Keratinocyte (primary cell): Measurements from ENCODE around the gene TLR6.

ENCODE experiments used
- EZH2 ChIP-seq: IDR thresholded peaks from one replicate; pipeline ENCODE4 v1.6.1; 2012; ENCODE audit warnings: inconsistent platforms, mild to moderate bottlenecking, low read length, moderate library complexity
- TF ChIP-seq, protein P1 (sequence below), 3 experiments: IDR thresholded peaks in 1 of 3; conservative IDR thresholded peaks in 1 of 3; optimal IDR thresholded peaks in 1 of 3; 2 replicates in 2 of 3; 3 replicates in 1 of 3; pipeline versions ENCODE3 to v1.5.1; 2011; ENCODE audit warnings: low read length in 3 of 3, mild to moderate bottlenecking in 3 of 3, moderate library complexity in 2 of 3, control low read depth in 1 of 3, inconsistent platforms in 1 of 3; ENCODE audit not compliant: insufficient read depth in 2 of 3; ENCODE audit errors: extremely low read depth in 1 of 3

DNA sequence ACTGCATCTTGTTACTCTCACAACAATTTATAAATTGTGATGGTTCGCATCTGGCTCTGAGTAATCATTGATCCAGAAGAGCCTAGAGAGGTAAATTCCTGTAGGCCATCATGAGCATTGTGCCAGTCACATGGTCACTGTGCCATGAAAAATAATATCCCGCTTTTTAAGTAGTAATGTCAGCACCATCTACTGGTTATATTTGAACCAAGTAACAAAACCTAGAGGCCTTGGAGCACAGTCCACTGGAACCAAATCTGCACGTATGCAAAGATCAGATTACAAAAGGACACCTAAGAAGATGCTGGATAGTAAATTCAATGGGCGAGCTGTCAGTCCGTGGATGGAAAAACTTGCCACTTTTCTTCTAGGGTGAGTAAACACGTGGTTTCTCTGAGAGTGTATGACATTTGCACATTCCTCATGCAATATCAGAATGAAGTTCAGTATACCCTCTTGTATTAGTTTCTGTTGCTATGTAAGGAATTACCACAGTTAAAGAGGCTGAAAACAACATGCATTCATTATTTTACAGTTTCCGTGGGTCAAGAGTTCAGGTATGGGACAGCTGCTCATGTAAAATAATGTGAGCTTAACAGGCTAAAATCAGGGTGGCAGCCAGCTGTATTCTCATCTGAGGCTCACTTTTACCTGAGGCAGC, 37.8 kb upstream of the TLR6 start:
- TF ChIP-seq, protein P1, sequence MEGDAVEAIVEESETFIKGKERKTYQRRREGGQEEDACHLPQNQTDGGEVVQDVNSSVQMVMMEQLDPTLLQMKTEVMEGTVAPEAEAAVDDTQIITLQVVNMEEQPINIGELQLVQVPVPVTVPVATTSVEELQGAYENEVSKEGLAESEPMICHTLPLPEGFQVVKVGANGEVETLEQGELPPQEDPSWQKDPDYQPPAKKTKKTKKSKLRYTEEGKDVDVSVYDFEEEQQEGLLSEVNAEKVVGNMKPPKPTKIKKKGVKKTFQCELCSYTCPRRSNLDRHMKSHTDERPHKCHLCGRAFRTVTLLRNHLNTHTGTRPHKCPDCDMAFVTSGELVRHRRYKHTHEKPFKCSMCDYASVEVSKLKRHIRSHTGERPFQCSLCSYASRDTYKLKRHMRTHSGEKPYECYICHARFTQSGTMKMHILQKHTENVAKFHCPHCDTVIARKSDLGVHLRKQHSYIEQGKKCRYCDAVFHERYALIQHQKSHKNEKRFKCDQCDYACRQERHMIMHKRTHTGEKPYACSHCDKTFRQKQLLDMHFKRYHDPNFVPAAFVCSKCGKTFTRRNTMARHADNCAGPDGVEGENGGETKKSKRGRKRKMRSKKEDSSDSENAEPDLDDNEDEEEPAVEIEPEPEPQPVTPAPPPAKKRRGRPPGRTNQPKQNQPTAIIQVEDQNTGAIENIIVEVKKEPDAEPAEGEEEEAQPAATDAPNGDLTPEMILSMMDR (optimal IDR thresholded peaks at IDR 0.05 in 1 of 3, IDR thresholded peaks at IDR 0.05 in 1 of 3, conservative IDR thresholded peaks at IDR 0.05 in 1 of 3; ENCODE audit: extremely low read depth in 1 of 3, insufficient read depth in 2 of 3, low read length in 3 of 3), result no peak
- no peak for TF ChIP-seq EZH2
